ENCODE data around the gene TBC1D8.

The TBC1D8 gene

DNA sequence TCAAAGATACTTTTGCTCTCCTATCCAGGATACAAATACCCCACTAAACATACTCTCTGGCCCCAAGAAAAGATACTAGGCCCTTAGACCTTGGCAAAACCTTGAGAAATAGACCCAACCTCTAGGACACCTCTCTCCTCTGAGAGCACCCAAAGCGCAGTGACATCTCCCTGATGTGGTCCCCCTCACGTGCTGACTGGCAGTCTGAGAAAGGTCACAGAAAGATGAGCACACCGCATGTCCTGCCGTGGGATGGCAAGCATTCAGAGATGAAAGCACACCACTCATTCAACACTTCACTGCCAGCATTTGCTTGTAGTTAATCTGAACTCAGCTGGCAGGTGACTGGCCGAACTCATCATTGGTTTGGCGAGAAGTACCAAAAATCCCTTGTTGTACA is 6.1 kb upstream of the TBC1D8 start:
- ATAC-seq: no peak
- no peak for TF ChIP-seq ARNTL (CRISPR knock-in tag; IDR thresholded peaks at IDR 0.05; ENCODE audit: borderline replicate concordance, low read depth)

DNA sequence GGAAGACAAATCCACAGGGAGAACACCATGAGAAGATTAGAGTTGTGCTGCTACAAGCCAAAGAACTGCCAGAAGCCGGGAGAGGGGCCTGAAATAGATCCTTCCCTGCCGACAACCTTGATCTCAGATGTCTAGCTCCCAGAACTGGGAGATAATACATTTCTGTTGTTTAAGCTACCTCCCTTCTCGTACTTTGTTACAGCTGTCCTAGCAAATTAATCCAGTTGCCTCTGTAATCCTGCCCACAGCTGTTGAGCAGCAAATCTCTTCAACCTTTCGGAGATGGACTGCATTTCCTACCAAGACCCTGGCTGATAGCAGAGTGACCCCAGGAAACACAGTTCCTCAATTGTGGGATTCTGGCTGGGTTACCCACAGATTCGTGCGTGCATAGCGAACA is 2.6 kb upstream of the TBC1D8 start:
- ATAC-seq: no peak
- TF ChIP-seq, protein P1, sequence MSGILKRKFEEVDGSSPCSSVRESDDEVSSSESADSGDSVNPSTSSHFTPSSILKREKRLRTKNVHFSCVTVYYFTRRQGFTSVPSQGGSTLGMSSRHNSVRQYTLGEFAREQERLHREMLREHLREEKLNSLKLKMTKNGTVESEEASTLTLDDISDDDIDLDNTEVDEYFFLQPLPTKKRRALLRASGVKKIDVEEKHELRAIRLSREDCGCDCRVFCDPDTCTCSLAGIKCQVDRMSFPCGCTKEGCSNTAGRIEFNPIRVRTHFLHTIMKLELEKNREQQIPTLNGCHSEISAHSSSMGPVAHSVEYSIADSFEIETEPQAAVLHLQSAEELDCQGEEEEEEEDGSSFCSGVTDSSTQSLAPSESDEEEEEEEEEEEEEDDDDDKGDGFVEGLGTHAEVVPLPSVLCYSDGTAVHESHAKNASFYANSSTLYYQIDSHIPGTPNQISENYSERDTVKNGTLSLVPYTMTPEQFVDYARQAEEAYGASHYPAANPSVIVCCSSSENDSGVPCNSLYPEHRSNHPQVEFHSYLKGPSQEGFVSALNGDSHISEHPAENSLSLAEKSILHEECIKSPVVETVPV (CRISPR knock-in tag; IDR thresholded peaks at IDR 0.05): no peak
- no peak for TF ChIP-seq ESRRG (CRISPR knock-in tag; IDR thresholded peaks at IDR 0.05)
- TF ChIP-seq TCF4 (CRISPR knock-in tag; IDR thresholded peaks at IDR 0.05; ENCODE audit: borderline replicate concordance): no peak
- TF ChIP-seq ZNF8 (CRISPR knock-in tag; IDR thresholded peaks at IDR 0.05): no peak
- TF ChIP-seq SNAI2 (CRISPR knock-in tag; IDR thresholded peaks at IDR 0.05): no peak
- no peak for TF ChIP-seq RARB (CRISPR knock-in tag; IDR thresholded peaks at IDR 0.05)
- TF ChIP-seq CSDC2 (CRISPR knock-in tag; IDR thresholded peaks at IDR 0.05): no peak
- TF ChIP-seq PPARA (CRISPR knock-in tag; IDR thresholded peaks at IDR 0.05; ENCODE audit: borderline replicate concordance): no peak
- no peak for TF ChIP-seq ZFP30 (CRISPR knock-in tag; IDR thresholded peaks at IDR 0.05)
- no peak for TF ChIP-seq ZNF70 (CRISPR knock-in tag; IDR thresholded peaks at IDR 0.05)
- TF ChIP-seq BACH2 (CRISPR knock-in tag; IDR thresholded peaks at IDR 0.05; ENCODE audit: borderline replicate concordance): no peak
- TF ChIP-seq OSR1 (CRISPR knock-in tag; IDR thresholded peaks at IDR 0.05): no peak
- TF ChIP-seq, protein P2, sequence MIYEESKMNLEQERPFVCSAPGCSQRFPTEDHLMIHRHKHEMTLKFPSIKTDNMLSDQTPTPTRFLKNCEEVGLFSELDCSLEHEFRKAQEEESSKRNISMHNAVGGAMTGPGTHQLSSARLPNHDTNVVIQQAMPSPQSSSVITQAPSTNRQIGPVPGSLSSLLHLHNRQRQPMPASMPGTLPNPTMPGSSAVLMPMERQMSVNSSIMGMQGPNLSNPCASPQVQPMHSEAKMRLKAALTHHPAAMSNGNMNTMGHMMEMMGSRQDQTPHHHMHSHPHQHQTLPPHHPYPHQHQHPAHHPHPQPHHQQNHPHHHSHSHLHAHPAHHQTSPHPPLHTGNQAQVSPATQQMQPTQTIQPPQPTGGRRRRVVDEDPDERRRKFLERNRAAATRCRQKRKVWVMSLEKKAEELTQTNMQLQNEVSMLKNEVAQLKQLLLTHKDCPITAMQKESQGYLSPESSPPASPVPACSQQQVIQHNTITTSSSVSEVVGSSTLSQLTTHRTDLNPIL (CRISPR knock-in tag; IDR thresholded peaks at IDR 0.05; ENCODE audit: low read depth): no peak
- no peak for TF ChIP-seq ZC3H10 (CRISPR knock-in tag; IDR thresholded peaks at IDR 0.05)
- TF ChIP-seq, protein P3, sequence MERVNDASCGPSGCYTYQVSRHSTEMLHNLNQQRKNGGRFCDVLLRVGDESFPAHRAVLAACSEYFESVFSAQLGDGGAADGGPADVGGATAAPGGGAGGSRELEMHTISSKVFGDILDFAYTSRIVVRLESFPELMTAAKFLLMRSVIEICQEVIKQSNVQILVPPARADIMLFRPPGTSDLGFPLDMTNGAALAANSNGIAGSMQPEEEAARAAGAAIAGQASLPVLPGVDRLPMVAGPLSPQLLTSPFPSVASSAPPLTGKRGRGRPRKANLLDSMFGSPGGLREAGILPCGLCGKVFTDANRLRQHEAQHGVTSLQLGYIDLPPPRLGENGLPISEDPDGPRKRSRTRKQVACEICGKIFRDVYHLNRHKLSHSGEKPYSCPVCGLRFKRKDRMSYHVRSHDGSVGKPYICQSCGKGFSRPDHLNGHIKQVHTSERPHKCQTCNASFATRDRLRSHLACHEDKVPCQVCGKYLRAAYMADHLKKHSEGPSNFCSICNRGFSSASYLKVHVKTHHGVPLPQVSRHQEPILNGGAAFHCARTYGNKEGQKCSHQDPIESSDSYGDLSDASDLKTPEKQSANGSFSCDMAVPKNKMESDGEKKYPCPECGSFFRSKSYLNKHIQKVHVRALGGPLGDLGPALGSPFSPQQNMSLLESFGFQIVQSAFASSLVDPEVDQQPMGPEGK (CRISPR knock-in tag; IDR thresholded peaks at IDR 0.05; ENCODE audit: borderline replicate concordance): no peak
- no peak for TF ChIP-seq ZNF565 (CRISPR knock-in tag; conservative IDR thresholded peaks at IDR 0.05; ENCODE audit: low read depth)
- TF ChIP-seq, protein P4, sequence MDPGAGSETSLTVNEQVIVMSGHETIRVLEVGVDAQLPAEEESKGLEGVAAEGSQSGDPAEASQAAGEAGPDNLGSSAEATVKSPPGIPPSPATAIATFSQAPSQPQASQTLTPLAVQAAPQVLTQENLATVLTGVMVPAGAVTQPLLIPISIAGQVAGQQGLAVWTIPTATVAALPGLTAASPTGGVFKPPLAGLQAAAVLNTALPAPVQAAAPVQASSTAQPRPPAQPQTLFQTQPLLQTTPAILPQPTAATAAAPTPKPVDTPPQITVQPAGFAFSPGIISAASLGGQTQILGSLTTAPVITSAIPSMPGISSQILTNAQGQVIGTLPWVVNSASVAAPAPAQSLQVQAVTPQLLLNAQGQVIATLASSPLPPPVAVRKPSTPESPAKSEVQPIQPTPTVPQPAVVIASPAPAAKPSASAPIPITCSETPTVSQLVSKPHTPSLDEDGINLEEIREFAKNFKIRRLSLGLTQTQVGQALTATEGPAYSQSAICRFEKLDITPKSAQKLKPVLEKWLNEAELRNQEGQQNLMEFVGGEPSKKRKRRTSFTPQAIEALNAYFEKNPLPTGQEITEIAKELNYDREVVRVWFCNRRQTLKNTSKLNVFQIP (CRISPR knock-in tag; IDR thresholded peaks at IDR 0.05; ENCODE audit: borderline replicate concordance, low read depth): no peak
- no peak for TF ChIP-seq ISL1 (CRISPR knock-in tag; IDR thresholded peaks at IDR 0.05)
- TF ChIP-seq, protein P5, sequence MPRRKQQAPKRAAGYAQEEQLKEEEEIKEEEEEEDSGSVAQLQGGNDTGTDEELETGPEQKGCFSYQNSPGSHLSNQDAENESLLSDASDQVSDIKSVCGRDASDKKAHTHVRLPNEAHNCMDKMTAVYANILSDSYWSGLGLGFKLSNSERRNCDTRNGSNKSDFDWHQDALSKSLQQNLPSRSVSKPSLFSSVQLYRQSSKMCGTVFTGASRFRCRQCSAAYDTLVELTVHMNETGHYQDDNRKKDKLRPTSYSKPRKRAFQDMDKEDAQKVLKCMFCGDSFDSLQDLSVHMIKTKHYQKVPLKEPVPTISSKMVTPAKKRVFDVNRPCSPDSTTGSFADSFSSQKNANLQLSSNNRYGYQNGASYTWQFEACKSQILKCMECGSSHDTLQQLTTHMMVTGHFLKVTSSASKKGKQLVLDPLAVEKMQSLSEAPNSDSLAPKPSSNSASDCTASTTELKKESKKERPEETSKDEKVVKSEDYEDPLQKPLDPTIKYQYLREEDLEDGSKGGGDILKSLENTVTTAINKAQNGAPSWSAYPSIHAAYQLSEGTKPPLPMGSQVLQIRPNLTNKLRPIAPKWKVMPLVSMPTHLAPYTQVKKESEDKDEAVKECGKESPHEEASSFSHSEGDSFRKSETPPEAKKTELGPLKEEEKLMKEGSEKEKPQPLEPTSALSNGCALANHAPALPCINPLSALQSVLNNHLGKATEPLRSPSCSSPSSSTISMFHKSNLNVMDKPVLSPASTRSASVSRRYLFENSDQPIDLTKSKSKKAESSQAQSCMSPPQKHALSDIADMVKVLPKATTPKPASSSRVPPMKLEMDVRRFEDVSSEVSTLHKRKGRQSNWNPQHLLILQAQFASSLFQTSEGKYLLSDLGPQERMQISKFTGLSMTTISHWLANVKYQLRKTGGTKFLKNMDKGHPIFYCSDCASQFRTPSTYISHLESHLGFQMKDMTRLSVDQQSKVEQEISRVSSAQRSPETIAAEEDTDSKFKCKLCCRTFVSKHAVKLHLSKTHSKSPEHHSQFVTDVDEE (CRISPR knock-in tag; IDR thresholded peaks at IDR 0.05): no peak
- no peak for TF ChIP-seq TOX (CRISPR knock-in tag; IDR thresholded peaks at IDR 0.05; ENCODE audit: borderline replicate concordance)

DNA sequence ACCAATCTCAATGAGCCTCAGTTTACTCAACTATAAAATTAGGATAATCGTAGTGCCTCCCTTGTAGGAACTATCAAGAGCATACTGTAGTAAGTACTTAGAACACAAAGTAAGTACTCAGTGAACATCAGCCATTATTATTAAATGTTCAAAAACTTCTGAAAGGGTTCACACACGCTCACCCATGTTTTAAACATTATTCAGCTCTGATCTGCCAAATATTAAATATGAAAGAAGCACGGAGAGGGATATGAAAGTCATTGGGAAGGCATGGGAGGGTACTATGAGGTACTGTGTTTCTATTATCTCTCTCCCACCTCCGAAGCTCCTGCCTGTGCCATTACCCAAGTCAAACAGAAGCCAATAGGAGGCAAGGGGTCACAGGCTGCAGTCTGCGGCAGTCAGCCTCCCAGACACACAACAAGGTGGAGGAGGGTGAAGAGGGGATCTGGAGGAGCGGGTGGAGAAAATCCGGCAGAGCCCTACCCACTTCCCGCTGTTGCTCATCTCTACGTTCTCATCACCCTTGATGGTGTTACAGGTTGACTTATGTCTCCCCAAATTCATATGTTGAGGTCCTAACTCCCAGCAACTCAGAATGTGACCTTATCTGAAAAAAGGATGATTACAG is 2.0 kb upstream of the TBC1D8 start:
- no peak for ATAC-seq
- TF ChIP-seq SNAI2 (CRISPR knock-in tag; IDR thresholded peaks at IDR 0.05) (no peak), ZNF70 (CRISPR knock-in tag; IDR thresholded peaks at IDR 0.05) (no peak), ZC3H10 (CRISPR knock-in tag; IDR thresholded peaks at IDR 0.05) (no peak), ISL1 (CRISPR knock-in tag; IDR thresholded peaks at IDR 0.05) (no peak), ZFP3 (CRISPR knock-in tag; IDR thresholded peaks at IDR 0.05) (no peak), TCF4 (CRISPR knock-in tag; IDR thresholded peaks at IDR 0.05; ENCODE audit: borderline replicate concordance) (no peak)

All from SK-N-SH treated with all-trans-retinoic acid at 6 μM for 48 hours (cell line).